GM15510 (cell line): ENCODE results near the gene IL19.

ENCODE experiments used
- POLR2A ChIP-seq: IDR thresholded peaks from 3 replicates; pipeline ENCODE4 v1.6.1; 2011; ENCODE audit warnings: borderline replicate concordance; ENCODE audit not compliant: insufficient read length; ENCODE audit errors: extremely low read depth

Gene IL19

GRCh38 chr1:206890125-206891060 lies 119.8 kb downstream of the IL19 start:
- TF ChIP-seq POLR2A, result no peak

- no peak for TF ChIP-seq POLR2A
These were observed 120.8 kb downstream of the IL19 start for GRCh38 chr1:206891412-206891811.
